Endothelial cell of umbilical vein (primary cell): Measurements from ENCODE around the gene VARS1. TPM values are rescaled to one million over a fixed set of nuclear protein-coding genes. Genes with fewer than 3 reads are reported as not detected.

Source experiments
- BruUV-seq: library from RNA; stranded (reverse); fragments of 400-500 nt; replicated peaks from 2 replicates; lab custom pipeline; 2021; lab: Mats Ljungman, UMichigan
- CTCF ChIA-PET: fragments of 300-600, 350-600 bp; sonication (Branson Sonifier 250); formaldehyde crosslinking; loops from one replicate; lab custom pipeline; 2021; ENCODE audit warnings: antibody characterized with exemption, inconsistent platforms; lab: Charles Lee
- POLR2A ChIA-PET: fragments of 300-600, 350-600 bp; sonication (Branson Sonifier 250); formaldehyde crosslinking; loops from one replicate; lab custom pipeline; 2021; ENCODE audit warnings: antibody characterized with exemption, inconsistent platforms; lab: Charles Lee
- DNase-seq: peaks from one replicate; pipeline ENCODE4 v3.0.0-alpha.2; 2011; ENCODE audit warnings: low read depth, low spot score
- FAIRE-seq: peaks from 2 replicates; lab custom pipeline; 2011; peaks lifted over from hg19 to GRCh38; lab: Jason Lieb, UNC
- H2AFZ ChIP-seq: 2 replicates; pipeline ENCODE4 v1.6.0; 2012; ENCODE audit warnings: low read depth, low read length, control low read depth, inconsistent platforms
- H3K27ac ChIP-seq: 2 replicates; pipeline ENCODE4 v1.5.1; 2011; ENCODE audit warnings: low read depth, mild to moderate bottlenecking, control low read depth, low read length, moderate library complexity; ENCODE audit not compliant: insufficient read depth
- H3K27me3 ChIP-seq, 2 experiments: 2 replicates each; pipeline versions ENCODE4 v1.6.0 to v1.6.1; 2011; ENCODE audit warnings: low read length in 2 of 2, mixed read lengths in 1 of 2; ENCODE audit not compliant: control insufficient read depth in 2 of 2, insufficient read depth in 2 of 2
- H3K36me3 ChIP-seq, 2 experiments: 2 replicates in 1 of 2; 3 replicates in 1 of 2; pipeline ENCODE4 v1.5.1; 2011; ENCODE audit warnings: low read length in 2 of 2, mild to moderate bottlenecking in 1 of 2, moderate library complexity in 1 of 2; ENCODE audit not compliant: control insufficient read depth in 2 of 2, insufficient read depth in 2 of 2; ENCODE audit errors: extremely low read depth in 1 of 2
- H3K4me1 ChIP-seq: 3 replicates; pipeline ENCODE4 v1.5.1; 2011; ENCODE audit warnings: mild to moderate bottlenecking, low read length; ENCODE audit not compliant: control insufficient read depth, insufficient read depth; ENCODE audit errors: extremely low read depth
- H3K4me2 ChIP-seq: 2 replicates; pipeline ENCODE4 v1.6.1; 2011; ENCODE audit warnings: low read length, control low read depth, mixed read lengths; ENCODE audit not compliant: insufficient read depth
- H3K4me3 ChIP-seq, 3 experiments: fragments of 200-600 bp in 1 of 3; sonication (generic), shearing (Covaris generic) in 1 of 3; replicated peaks in 1 of 3; 2 replicates each; pipeline ENCODE4 v1.5.1; 2011 to 2016; ENCODE audit warnings: control low read depth in 3 of 3, low read length in 3 of 3, mild to moderate bottlenecking in 2 of 3, inconsistent platforms in 1 of 3, low read depth in 1 of 3, moderate library complexity in 1 of 3; ENCODE audit not compliant: insufficient read depth in 1 of 3
- H3K79me2 ChIP-seq: 2 replicates; pipeline ENCODE4 v1.6.0; 2012; ENCODE audit warnings: low read length, inconsistent platforms; ENCODE audit not compliant: control insufficient read depth, insufficient read depth
- H3K9ac ChIP-seq: replicated peaks from 2 replicates; pipeline ENCODE3; 2011; ENCODE audit warnings: low read length, control low read depth; ENCODE audit not compliant: insufficient read depth; ENCODE audit errors: extremely low read depth
- H3K9me1 ChIP-seq: replicated peaks from 3 replicates; pipeline ENCODE4 v1.6.0; 2011; ENCODE audit warnings: mild to moderate bottlenecking, low read length; ENCODE audit not compliant: control insufficient read depth, insufficient read depth; ENCODE audit errors: extremely low read depth
- H3K9me3 ChIP-seq: replicated peaks from 2 replicates; pipeline ENCODE4 v1.5.1; 2012; ENCODE audit warnings: low read length, inconsistent platforms; ENCODE audit not compliant: control insufficient read depth, insufficient read depth
- H4K20me1 ChIP-seq: replicated peaks from 2 replicates; pipeline ENCODE3; 2011; ENCODE audit warnings: mild to moderate bottlenecking, low read length; ENCODE audit not compliant: control insufficient read depth, insufficient read depth; ENCODE audit errors: extremely low read depth
- EZH2 ChIP-seq: IDR thresholded peaks from 2 replicates; pipeline ENCODE4 v1.6.1; 2012; ENCODE audit warnings: borderline replicate concordance, low read depth, mild to moderate bottlenecking, moderate library complexity, low read length, inconsistent platforms; ENCODE audit not compliant: severe bottlenecking
- FOS ChIP-seq: IDR thresholded peaks from 2 replicates; pipeline ENCODE4 v1.6.1; 2011; ENCODE audit warnings: mild to moderate bottlenecking, low read length, moderate library complexity, borderline replicate concordance; ENCODE audit not compliant: insufficient read depth
- GATA2 ChIP-seq: IDR thresholded peaks from 2 replicates; pipeline ENCODE4 v1.7.0; 2011; ENCODE audit warnings: low read depth, mild to moderate bottlenecking, moderate library complexity, mixed read lengths, low read length; ENCODE audit not compliant: insufficient read length, insufficient read depth
- JUN ChIP-seq: IDR thresholded peaks from 2 replicates; pipeline ENCODE4 v1.6.1; 2011; ENCODE audit warnings: borderline replicate concordance, low read depth; ENCODE audit not compliant: insufficient read length, insufficient read depth
- MYC ChIP-seq: IDR thresholded peaks from one replicate; pipeline ENCODE4 v1.6.1; 2011; ENCODE audit warnings: mild to moderate bottlenecking, low read depth, low read length
- POLR2A ChIP-seq: IDR thresholded peaks from 2 replicates; pipeline ENCODE4 v1.6.1; 2012; ENCODE audit warnings: low read depth, mild to moderate bottlenecking, control low read depth, low read length
- POLR2AphosphoS5 ChIP-seq: IDR thresholded peaks from 2 replicates; pipeline ENCODE4 v1.6.1; 2012; ENCODE audit warnings: low read depth, mild to moderate bottlenecking, control low read depth, low read length, moderate library complexity; ENCODE audit not compliant: insufficient read depth
- dilution Hi-C: fragments of 300-500 bp; cut with MboI; formaldehyde crosslinking; loops from one replicate; pipeline ENCODE4 v1.15.0; 2019; ENCODE audit warnings: low sequenced_read_pairs; ENCODE audit not compliant: extremely low pct_ligation_motif_present
- intact Hi-C: fragments of 100-400 bp; cut with micrococcal nuclease; formaldehyde crosslinking; loops from one replicate; pipeline ENCODE4 v1.10.0; 2022
- polyA plus RNA-seq, 4 experiments: library from polyadenylated mRNA; depleted of rRNA in 3 of 4; stranded (reverse) in 3 of 4; unstranded in 1 of 4; fragments of >200 nt; gene quantifications; 2 replicates each; pipeline versions ENCODE4 v1.2.1 to v1.2.3, GENCODE V29; 2011 to 2012; ENCODE audit warnings: missing spikeins in 1 of 4
- total RNA-seq: library from RNA; stranded (reverse); gene quantifications from 2 replicates; pipeline ENCODE4 v1.2.3, GENCODE V29; 2021
- TF ChIP-seq, protein P1 (sequence below), 2 donors: IDR thresholded peaks; 1 replicate in 1 of 2; 2 replicates in 1 of 2; pipeline ENCODE4 v1.5.1; 2011; ENCODE audit warnings: low read length in 2 of 2, mild to moderate bottlenecking in 2 of 2, moderate library complexity in 2 of 2, control low read depth in 1 of 2, inconsistent platforms in 1 of 2, low read depth in 1 of 2; ENCODE audit not compliant: insufficient read depth in 1 of 2; ENCODE audit errors: extremely low read depth in 1 of 2
- TF ChIP-seq, protein P2 (sequence below): IDR thresholded peaks from 2 replicates; pipeline ENCODE4 v1.6.1; 2011; ENCODE audit not compliant: insufficient read depth, insufficient read length

Gene VARS1
- total and polyA plus RNA-seq, 2 donors (not counting 3 experiments of a cell fraction or from before 2014, with no cell fraction given): 37.4 to 121 TPM

DNA sequence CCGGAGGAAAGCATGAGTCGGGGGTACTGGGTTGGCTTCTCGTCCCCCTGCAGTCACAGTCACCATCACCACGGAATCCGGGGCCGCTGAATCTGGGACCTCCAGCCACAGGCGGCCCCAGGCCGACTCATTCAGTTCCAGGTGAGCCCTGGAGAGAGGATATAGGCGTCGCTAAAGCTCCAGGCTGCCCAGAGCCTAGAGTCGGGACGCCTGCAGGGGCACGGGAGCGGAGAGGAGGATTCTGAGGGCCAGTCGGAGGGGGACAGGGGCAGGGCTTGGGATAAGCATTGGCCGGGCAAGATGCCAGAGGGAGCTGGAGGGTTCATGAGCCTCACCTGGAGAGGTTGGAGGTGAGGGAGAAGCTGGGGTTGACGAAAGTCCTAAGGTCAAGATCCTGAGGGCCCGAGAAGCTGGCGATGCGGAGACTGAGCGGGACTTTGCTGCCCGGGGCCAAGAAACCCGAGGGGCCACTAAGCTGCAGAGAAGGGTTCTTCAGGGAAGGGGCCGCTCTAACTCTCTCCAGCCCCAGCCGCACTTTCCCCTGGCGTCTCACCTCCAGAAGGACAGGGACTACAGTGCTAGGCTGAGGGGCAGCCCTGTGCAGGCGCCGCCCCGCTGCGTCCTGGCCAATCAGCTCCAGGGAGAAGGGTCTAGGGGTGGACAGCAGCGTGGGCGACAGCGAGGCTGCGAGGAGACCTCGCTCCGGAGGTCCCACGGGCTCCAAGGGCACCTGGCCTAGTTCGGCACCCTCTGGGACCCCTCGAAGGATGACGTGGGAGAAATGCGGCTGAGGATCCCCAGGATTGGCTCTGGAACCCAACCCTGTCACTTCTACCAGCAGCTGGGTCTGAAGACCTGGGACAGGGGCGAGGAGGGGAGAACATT is 29.4 kb downstream of the VARS1 start:
- peak overlapping the region; percentile 38 for H2AFZ ChIP-seq
- H3K9me1 ChIP-seq: no peaks in the 10 kb centered on the region
- no peak overlapping the region for H3K27ac ChIP-seq
- no peaks in the 10 kb centered on the region for H3K27me3 ChIP-seq
- intact Hi-C loops (no loop called here), dilution Hi-C loops (no loop called here)
- ChIA-PET CTCF (interaction anchor here (1.0 to 1.7 kb wide), 5 partner anchors 8 to 40 kb away, joined by 3 to 6 read pairs (median 3); partner anchors contain the start of gene LSM2), POLR2A (no interaction called here)
- no peak for FAIRE-seq
- no peak overlapping the region for H3K4me2 ChIP-seq
- no peaks in the 10 kb centered on the region for H3K4me1 ChIP-seq
- H4K20me1 ChIP-seq: no peaks in the 10 kb centered on the region
- DNase-seq: peak; percentile 25
- no TSS peak for BruUV-seq
- H3K9ac ChIP-seq: no peak overlapping the region
- no peaks in the 10 kb centered on the region for H3K36me3 ChIP-seq
- no peak for TF ChIP-seq POLR2A
- no peak for TF ChIP-seq EZH2
- TF ChIP-seq POLR2AphosphoS5: no peak
- no peak for TF ChIP-seq MYC
- no peak for TF ChIP-seq JUN
- no peaks in the 10 kb centered on the region for H3K9me3 ChIP-seq
- H3K4me3 ChIP-seq: peak overlapping the region in 1 of 3 experiments; percentile 6
- no peaks in the 10 kb centered on the region for H3K79me2 ChIP-seq

DNA sequence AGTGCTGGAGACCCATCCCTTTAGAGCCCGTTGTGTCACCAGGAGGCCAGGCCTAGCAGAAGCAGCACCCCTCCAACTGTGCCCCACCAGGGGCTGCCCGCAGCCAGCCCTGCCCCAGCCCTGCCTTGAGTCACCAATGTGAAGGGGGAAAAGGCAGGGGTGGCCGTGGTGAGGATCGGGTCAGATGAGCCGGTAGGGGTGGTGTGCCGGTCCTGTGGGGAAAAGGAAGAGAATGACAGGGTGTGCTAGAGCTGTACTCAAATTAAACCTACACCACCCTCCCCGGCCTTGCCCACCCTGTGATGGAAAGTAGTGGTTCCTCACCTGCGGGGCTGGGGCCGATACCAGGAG is 30.0 kb downstream of the VARS1 start:
- ChIA-PET POLR2A (interaction anchor here (0.8 kb wide), 1 partner anchor 36 kb away, joined by 3 read pairs; no protein-coding TSS in a partner anchor), CTCF (interaction anchor here (1.0 to 1.7 kb wide), 3 partner anchors 9 to 36 kb away, joined by 3 to 6 read pairs (median 3); no protein-coding TSS in a partner anchor)
- Histone ChIP-seq H3K4me2 (no peak overlapping the region), H3K27me3 (no peaks in the 10 kb centered on the region), H3K27ac (no peak overlapping the region), H3K9me3 (no peaks in the 10 kb centered on the region), H2AFZ (no peak overlapping the region), H3K9ac (no peak overlapping the region), H4K20me1 (no peaks in the 10 kb centered on the region), H3K4me1 (no peaks in the 10 kb centered on the region), H3K4me3 (no peak overlapping the region), H3K79me2 (no peaks in the 10 kb centered on the region), H3K36me3 (no peaks in the 10 kb centered on the region), H3K9me1 (no peaks in the 10 kb centered on the region)
- DNase-seq (no peak), FAIRE-seq (no peak)
- intact Hi-C loops (no loop called here), dilution Hi-C loops (no loop called here)
- no TSS peak for BruUV-seq
- TF ChIP-seq POLR2A: no peak
- TF ChIP-seq GATA2: no peak
- TF ChIP-seq POLR2AphosphoS5: no peak
- TF ChIP-seq EZH2: no peak
- TF ChIP-seq JUN: no peak
- TF ChIP-seq, protein P1, sequence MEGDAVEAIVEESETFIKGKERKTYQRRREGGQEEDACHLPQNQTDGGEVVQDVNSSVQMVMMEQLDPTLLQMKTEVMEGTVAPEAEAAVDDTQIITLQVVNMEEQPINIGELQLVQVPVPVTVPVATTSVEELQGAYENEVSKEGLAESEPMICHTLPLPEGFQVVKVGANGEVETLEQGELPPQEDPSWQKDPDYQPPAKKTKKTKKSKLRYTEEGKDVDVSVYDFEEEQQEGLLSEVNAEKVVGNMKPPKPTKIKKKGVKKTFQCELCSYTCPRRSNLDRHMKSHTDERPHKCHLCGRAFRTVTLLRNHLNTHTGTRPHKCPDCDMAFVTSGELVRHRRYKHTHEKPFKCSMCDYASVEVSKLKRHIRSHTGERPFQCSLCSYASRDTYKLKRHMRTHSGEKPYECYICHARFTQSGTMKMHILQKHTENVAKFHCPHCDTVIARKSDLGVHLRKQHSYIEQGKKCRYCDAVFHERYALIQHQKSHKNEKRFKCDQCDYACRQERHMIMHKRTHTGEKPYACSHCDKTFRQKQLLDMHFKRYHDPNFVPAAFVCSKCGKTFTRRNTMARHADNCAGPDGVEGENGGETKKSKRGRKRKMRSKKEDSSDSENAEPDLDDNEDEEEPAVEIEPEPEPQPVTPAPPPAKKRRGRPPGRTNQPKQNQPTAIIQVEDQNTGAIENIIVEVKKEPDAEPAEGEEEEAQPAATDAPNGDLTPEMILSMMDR (IDR thresholded peaks at IDR 0.05; ENCODE audit: extremely low read depth in 1 of 2, insufficient read depth in 1 of 2, low read depth in 1 of 2, low read length in 2 of 2): no peak
- TF ChIP-seq, protein P2, sequence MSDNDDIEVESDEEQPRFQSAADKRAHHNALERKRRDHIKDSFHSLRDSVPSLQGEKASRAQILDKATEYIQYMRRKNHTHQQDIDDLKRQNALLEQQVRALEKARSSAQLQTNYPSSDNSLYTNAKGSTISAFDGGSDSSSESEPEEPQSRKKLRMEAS: no peak
- no peak for TF ChIP-seq FOS
- TF ChIP-seq MYC: no peak
